GM21526 (cell line): Measurements from ENCODE around the gene SAP25.
"Not testable (repeated sequence)": the region's sequence is repeated elsewhere in the genome, so short reads cannot be mapped to it uniquely, and the experiment has no call there.

Experiments used
- ATAC-seq: cut with Tn5 transposase; IDR thresholded peaks from one replicate; pipeline ENCODE4 v1.9.1; 2021; ENCODE audit warnings: moderate library complexity; ENCODE audit not compliant: unreplicated experiment, low FRiP score

The SAP25 gene

GRCh38 chr7:100563100-100563564 is 10.6 kb downstream of the SAP25 start:
- no peak for ATAC-seq

DNA sequence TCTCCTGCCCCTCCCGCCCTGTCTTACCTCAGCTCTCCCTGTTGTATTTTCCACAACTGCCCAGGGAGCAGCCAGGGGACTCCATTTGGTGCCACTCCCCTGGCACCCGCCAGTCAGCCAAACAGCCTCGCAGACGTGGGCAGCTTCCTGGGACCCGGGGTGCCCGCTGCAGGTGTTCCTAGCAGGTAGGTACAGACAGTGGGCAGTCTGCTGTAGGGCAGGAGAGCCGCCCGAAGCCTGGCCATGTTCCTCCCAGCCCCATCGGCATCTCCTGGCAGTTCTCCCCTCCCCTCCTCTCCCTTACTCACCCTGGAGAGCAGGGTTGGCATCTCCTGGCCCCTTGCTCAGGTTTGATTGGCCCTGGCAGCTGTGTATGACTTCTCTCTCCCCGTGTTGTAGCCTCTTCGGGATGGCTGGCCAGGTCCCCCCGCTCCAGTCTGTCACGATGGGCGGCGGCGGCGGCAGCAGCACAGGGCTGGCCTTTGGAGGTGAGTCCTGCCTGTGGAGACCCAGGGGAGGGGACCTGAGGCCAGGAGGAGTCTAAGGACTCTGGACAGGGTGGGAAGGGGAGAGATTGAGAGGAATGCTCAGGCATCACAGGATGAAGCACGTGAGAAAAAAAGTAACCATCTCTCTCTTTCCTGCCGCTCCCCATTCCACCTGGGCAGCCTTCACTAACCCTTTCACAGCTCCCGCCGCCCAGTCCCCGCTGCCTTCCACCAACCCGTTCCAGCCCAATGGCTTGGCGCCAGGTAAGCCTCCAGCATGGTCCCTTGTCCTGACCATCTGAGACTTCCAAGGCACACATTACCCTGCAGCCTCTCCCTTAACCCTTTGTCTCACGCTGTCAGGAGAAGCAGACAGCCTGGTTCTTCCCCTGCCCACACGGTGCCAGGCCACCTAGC is 11.3 kb downstream of the SAP25 start:
- ATAC-seq, result no peak

DNA sequence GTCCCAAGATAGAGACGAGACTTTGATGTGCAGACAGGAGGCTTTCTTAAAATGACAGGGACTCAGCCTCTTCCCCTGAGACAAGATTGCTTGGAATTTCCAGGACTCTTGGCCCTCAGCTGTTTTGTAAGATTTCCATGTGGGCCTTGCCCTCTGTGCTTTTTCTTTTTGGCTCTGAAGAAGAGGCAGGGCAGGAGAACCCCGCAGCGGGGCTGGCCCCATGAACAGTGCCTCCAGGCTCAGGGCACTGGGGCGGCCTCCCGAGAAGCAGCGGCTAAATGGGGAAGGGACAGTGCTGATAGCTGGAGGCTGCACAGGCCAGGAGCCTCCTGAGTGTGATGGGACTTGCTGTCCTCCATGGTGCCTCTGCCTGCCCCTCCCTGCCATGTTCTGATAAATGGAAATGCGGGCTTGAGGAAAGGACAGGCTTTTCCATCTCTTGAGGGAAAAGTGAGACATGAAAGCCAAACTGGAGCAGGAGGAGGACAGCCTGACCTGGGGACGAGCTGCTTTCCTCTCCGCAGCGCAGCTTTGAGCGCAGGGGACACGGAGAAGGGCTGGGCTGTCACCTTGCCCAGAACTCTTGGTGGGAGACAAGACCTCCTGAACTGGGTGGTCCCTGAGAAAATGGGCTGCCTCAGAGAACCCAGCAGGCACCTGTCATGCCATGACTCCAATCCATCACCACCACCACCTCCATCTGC is 12.1 kb downstream of the SAP25 start:
- ATAC-seq, result no peak

GRCh38 chr7:100559127-100559526 is 14.6 kb downstream of the SAP25 start:
- no peak for ATAC-seq

GRCh38 chr7:100556541-100556940 is 17.2 kb downstream of the SAP25 start:
- no peak for ATAC-seq

- ATAC-seq, result no peak
Observed at GRCh38 chr7:100555701-100556100, 18.0 kb downstream of the SAP25 start.

DNA sequence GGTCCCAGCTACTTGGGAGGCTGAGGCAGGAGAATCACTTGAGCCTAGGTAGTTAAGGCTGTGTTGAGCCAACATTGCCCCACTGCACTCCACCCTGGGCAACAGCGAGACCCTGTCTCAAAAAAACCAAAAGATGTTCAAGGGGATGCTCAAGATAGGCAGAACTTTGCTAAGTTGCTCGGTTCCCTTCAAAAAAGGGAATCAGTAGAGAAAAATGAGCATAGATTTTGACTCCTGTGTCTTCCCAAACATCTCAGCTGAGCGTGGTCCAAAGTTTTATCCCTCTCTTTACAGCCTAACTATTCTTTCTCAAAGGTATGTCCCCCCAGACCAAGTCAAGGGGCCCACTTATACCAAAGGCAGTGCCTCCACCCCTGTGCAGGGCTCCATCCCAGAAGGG is 20.7 kb downstream of the SAP25 start:
- no peak for ATAC-seq

GRCh38 chr7:100552532-100552931 is 21.2 kb downstream of the SAP25 start:
- no peak for ATAC-seq

DNA sequence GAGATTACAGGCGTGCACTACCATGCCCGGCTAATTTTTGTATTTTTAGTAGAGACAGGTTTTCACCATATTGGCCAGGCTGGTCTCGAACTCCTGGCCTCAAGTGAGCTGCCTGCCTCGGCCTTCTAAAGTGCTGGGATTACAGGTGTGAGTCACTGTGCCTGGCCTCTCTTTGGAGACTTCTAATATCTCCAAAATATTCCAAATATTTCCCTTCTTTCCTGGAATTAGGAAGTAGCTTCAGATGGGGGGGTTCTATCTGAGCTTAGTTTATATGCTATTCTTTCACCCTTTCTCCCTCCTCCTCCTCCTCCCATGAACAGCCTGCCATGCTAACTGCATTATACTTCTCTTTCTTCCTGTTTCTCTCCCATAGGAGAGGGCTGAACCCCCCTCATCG is 25.3 kb downstream of the SAP25 start:
- ATAC-seq, result not testable (repeated sequence)

DNA sequence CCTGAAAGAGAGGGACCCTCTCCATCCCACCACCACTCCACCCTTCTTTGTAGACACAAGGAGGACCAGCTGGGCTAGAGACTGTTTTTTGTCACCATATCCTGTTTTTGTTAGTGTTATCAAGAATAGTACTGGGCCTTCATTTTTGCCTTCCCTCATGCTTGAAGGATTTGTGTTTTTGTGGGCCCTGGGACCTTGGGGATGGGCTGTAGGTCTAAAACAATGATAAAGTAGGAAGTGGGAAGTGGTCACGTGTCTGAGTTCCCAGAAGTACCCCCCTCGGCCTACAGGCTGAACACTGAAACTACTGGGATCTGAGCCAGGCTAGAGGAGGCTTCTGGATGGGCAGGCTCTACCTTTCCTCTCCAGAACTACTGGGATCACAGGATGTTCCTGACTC is 25.8 kb downstream of the SAP25 start:
- ATAC-seq, result no peak

DNA sequence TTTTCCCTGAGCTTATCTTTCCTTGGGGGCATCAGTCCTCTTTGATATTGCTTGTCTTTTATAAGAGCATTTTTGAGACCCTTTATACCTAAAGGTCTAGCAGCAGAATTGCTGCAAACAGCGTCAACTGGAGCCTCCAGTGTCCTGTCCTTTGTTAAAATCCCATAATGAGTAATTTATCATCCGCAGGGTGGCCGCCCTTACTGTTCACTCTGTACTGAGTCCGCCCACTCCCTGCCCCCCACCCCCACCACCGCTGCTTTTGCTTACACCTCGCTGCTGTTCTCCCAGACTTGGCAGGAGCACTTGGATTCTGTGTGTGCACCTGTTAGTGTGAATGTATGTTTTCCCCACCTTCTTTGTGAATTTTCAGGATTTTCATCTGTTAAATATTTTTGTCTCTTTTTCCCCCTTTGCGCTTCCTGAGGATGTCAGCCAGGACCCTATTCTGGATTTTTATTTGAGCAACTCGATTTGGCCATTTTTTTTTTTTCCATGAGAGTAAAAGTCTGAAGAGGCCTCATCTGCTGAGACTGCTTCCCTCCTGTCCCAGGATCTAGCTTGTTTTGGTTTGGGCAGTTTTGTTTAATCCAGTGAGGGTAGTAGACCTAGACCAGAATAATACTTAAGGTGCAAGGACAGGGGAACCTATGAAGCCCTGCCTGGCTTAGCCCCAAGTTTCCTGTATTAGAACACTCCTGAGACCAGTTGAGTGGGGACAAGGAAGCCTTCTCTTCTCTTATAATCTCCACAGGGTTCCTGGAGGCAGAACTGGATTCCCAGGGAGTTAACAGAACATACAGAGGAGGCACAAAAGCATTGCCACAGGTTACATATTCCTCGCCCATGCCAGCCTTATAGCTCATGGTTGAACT is 26.5 kb downstream of the SAP25 start:
- ATAC-seq, result no peak

DNA sequence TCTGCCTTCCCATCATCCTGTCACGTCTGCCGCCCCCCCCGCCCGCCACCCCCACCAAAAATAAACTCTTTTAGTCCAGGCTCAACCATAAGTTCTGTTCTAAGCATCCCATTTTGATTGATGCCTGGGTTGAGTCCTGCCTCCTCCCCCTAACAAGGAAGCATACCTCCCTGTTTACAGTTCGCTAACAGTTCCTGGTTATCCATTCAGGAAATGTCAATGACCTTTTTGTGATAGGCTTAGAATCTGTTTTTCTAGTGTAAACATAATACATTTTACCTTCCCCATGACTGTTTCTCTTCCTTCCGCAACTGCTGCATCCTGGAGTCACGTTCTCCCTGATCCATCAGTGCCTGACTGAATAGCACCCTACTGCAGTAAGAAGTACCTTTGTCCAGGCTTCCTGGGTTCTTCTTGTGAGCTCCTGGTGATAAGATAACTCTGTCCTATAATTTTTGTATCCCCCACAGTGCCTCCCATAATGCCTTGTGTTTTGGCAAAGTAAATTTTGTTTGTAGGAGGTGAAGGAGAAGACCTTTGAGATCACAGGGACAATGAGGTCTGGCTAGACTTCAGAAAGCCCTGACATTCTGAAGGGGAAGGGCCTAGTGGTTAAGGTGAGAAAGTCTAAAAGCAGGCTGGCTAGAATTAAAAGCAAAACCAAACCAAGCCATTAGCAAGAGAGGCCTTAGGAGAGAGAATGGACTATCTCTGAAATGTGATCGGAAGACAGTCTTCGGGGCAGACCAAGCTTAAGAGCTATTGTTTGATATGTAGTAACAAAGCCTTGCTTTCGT is 27.4 kb downstream of the SAP25 start:
- no peak for ATAC-seq

GRCh38 chr7:100545360-100546128 is 28.2 kb downstream of the SAP25 start:
- ATAC-seq, result peak; percentile 38

- no peak for ATAC-seq
Observed at GRCh38 chr7:100544967-100545359, 28.7 kb downstream of the SAP25 start.

DNA sequence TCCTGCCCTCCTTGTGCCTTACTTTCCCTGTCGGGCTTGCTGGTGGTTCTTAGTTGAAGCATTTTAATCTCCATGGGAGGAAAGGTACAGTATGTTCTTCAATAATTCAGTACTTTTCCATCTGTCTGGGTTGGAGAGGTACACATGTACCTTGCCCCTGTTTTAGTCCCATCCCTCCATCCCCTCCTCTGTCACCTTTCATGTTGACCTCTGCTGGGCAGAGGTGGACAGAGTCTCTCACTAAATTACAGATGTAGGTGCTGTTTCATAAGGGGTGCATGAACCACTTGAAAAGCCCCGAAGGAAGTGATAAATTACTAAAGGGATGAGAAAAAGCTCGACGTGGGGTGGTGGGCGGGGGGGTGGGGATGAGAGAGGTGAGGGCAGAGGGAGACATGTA is 29.3 kb downstream of the SAP25 start:
- no peak for ATAC-seq

DNA sequence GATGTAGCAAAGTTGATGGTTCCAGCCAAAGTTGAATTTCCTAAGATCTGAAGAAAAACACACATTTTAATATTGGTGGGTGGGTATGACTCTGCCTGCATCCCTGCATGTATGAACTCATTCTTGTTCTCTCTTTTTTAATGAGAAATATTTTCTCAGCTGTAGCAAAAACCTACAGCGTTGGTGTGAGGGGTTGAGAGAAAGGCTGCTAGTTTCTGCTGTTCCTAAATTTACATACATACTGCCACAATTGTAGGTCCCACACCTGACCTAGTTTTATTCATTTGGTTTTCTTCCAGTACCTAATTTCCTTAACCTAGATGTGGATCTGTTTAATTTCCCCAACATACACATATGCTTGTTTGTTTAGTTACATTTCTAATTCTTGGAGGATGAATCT is 30.1 kb downstream of the SAP25 start:
- no peak for ATAC-seq

- not testable (repeated sequence) for ATAC-seq
Observed at GRCh38 chr7:100541309-100541708, 32.4 kb downstream of the SAP25 start.

GRCh38 chr7:100540073-100540723 is 33.5 kb downstream of the SAP25 start:
- no peak for ATAC-seq
